GM12872 (cell line): Measurements from ENCODE around the gene NOVA2.

Experiments used
- CTCF ChIP-seq: IDR thresholded peaks from 3 replicates; pipeline ENCODE4 v1.5.1; 2011; ENCODE audit warnings: low read depth, mild to moderate bottlenecking, low read length, moderate library complexity; ENCODE audit not compliant: insufficient read depth

Gene NOVA2

DNA sequence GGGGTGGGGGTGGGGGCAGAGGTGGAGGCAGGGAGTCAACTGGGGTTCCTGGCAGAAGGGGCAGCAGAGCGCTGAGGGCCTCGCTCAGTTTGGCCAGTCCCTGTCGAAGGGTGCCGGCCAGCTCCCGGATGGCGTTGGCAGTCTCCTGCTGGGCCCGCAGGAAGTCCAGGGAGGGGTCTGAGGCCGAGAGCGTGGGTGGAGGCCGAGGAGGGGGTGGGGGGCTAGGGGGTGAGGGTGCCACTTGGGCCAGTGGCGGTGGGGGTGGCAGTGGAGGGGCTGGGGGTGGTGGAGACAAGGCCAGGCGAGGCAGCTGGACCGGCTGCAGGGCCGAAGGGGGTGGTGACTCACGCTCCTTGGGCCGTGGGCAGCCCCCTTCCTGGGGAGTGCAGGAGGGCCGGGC is 82.8 kb downstream of the NOVA2 start:
- no peak for TF ChIP-seq CTCF

DNA sequence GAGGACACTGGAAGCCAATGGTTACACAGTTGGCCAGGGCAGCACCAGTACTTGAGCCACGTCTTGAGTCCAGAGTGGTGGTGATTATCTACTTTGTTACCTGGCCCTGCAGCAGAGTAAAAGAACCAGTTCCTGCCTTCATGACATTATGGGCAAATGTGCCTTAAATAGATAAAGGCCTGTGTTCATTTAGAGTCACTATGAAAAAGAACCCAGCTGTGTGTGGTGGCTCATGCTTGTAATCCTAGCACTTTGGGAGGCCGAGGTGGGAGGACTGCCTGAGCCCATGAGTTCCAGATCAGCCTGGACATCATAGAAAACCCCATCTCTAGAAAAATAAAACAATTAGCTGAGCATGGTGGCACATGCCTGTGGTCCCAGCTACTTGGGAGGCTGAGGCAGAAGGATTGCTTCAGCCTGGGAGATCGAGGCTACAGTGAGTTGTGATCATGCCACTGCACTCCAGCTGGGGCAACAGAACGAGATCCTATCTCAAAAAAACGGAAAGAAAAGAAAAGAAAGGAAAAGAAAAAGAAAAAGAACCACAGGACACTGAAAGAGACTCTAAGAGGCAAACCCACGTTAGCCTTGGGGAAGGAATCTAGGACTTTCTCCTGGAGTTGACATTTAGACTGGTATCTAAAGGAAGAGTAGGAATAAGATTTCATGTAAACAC is 84.3 kb downstream of the NOVA2 start:
- no peak for TF ChIP-seq CTCF

- no peak for TF ChIP-seq CTCF
Observed at GRCh38 chr19:45887200-45887710, 86.4 kb downstream of the NOVA2 start.

DNA sequence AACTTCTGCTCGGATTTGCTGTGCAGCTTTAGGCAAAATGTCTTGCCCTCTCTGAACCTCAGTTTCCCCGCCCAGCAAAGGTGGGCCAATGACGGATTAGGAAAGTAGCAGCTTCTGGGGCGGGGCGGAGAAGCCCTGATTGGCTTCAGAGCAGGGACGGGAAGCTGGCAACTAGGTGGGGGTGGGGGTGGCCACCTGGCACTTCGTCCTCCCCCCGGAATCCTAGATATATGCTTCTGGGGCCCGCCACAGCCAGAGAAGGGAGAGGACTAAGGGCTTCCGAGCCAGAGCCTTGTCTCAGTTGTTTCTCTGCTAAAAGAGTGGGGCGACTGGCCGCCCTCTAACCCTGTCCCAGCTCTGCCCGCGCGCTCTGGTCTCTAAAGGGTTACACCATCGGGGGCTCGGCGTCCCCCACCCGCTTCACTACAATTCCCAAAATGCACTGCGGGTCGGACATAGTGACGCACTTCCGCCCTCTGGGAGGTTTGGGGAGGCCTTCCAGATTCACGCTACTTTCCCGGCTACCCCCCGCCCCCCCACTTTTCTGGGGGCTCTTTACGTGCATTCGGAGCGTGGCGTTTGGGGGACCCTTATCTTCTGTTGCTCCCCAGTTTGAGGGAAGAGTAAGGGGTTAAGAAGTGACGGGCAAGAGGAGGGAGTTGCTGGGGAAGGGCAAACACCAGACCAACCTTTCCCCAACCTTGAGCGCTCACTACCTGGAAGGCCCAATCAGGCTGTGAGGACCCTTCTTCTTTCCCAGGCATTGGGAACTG is 87.1 kb downstream of the NOVA2 start:
- TF ChIP-seq CTCF, result no peak

GRCh38 chr19:45885556-45886426 is 87.9 kb downstream of the NOVA2 start, which contains the start of gene IRF2BP1:
Gene IRF2BP1 (minus strand): TSS chr19:45886141. CDS start chr19:45885774, 367 bp downstream.
- no peak for TF ChIP-seq CTCF

DNA sequence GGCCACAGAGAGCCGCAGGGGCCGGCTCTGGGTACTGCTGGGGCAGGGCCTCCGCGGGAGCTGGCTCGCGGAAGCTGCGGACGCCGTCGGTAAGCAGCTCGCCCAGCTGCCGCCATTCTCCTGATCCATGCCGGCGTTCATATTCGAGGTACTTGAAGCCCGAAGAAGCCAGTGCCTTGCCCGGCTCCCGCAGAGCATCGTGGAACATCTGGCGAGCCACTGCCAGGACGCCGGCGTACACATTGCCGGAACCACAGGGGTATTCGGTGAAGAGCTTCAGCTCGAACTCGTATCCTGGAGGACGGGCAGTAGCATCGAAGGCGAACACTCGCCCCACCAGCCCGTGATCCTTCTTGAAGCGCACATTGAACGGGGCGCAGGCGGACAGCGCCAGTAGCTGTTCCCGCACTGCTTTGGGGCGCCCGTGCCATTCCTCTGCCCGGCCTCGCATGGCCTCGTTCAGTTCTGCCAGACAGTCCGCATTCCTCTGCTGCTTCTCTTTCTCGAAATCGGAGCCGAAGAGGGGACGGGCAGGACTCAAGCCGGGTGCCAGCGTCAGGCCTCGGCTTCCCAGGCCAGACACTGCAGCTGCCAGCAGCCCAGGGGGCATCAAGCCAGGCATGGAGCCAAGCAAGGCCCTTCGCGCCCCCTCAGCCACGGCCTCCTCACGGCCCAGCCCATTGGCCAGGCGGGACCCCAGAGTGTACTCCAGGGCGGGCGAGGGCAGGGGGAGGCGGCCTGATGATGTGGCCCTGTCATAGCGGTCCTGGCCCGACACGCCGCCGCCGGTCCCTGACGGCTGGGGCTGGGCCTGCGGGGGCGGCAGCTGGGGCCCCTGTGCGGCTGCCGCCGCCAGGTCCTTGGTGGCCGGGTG is 88.7 kb downstream of the NOVA2 start:
- no peak for TF ChIP-seq CTCF
